Liver (tissue), 3 donors: ENCODE measurements around the gene CUL4A.

ENCODE experiments used
- EGR1 ChIP-seq, 2 donors: IDR thresholded peaks; 2 replicates each; pipeline ENCODE4 v1.6.1; 2016 to 2018; ENCODE audit warnings: antibody characterized with exemption in 2 of 2, low read depth in 2 of 2
- RXRA ChIP-seq, 2 donors: IDR thresholded peaks; 2 replicates each; pipeline ENCODE4 v1.6.1; 2017 to 2018; ENCODE audit warnings: antibody characterized with exemption in 2 of 2, mild to moderate bottlenecking in 1 of 2
- SP1 ChIP-seq: IDR thresholded peaks from 2 replicates; pipeline ENCODE4 v1.6.1; 2018; ENCODE audit warnings: antibody characterized with exemption, mild to moderate bottlenecking
- YY1 ChIP-seq: IDR thresholded peaks from 2 replicates; pipeline ENCODE4 v1.6.1; 2016; ENCODE audit warnings: antibody characterized with exemption, mild to moderate bottlenecking
- TF ChIP-seq, protein P1 (sequence below): fragments of 150-350 bp; IDR thresholded peaks from 2 replicates; pipeline ENCODE4 v1.5.1; 2017; ENCODE audit warnings: improper control_type of control experiment, low read depth, low read length; ENCODE audit not compliant: missing input control
- TF ChIP-seq, protein P2 (sequence below): IDR thresholded peaks from 2 replicates; pipeline ENCODE4 v1.6.1; 2016; ENCODE audit warnings: antibody characterized with exemption, mild to moderate bottlenecking
- donor health status: healthy.
- donor health status: healthy.

DNA sequence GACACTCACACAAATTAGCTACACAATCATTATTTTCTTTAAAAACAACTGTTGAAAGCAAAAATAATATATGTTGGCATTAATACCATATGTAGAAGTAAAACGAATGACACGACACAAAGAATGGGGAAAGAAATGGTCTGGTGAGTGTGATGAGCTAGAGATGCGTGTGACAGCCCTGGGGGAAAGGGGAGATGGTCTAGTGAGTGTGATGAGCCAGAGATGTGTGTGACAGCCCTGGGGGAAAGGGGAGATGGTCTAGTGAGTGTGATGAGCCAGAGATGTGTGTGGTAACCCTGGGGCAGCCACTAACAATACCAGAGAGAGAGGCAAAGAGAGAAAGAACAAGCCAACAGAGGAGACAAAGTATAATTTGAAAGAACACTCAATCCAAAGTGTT is 65.3 kb downstream of the CUL4A start:
- TF ChIP-seq, protein P1, sequence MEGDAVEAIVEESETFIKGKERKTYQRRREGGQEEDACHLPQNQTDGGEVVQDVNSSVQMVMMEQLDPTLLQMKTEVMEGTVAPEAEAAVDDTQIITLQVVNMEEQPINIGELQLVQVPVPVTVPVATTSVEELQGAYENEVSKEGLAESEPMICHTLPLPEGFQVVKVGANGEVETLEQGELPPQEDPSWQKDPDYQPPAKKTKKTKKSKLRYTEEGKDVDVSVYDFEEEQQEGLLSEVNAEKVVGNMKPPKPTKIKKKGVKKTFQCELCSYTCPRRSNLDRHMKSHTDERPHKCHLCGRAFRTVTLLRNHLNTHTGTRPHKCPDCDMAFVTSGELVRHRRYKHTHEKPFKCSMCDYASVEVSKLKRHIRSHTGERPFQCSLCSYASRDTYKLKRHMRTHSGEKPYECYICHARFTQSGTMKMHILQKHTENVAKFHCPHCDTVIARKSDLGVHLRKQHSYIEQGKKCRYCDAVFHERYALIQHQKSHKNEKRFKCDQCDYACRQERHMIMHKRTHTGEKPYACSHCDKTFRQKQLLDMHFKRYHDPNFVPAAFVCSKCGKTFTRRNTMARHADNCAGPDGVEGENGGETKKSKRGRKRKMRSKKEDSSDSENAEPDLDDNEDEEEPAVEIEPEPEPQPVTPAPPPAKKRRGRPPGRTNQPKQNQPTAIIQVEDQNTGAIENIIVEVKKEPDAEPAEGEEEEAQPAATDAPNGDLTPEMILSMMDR, result no peak
- TF ChIP-seq SP1 (no peak), YY1 (no peak), EGR1 (IDR thresholded peaks at IDR 0.05; ENCODE audit: low read depth in 2 of 2) (no peak), RXRA (IDR thresholded peaks at IDR 0.05) (no peak)
- TF ChIP-seq, protein P2, sequence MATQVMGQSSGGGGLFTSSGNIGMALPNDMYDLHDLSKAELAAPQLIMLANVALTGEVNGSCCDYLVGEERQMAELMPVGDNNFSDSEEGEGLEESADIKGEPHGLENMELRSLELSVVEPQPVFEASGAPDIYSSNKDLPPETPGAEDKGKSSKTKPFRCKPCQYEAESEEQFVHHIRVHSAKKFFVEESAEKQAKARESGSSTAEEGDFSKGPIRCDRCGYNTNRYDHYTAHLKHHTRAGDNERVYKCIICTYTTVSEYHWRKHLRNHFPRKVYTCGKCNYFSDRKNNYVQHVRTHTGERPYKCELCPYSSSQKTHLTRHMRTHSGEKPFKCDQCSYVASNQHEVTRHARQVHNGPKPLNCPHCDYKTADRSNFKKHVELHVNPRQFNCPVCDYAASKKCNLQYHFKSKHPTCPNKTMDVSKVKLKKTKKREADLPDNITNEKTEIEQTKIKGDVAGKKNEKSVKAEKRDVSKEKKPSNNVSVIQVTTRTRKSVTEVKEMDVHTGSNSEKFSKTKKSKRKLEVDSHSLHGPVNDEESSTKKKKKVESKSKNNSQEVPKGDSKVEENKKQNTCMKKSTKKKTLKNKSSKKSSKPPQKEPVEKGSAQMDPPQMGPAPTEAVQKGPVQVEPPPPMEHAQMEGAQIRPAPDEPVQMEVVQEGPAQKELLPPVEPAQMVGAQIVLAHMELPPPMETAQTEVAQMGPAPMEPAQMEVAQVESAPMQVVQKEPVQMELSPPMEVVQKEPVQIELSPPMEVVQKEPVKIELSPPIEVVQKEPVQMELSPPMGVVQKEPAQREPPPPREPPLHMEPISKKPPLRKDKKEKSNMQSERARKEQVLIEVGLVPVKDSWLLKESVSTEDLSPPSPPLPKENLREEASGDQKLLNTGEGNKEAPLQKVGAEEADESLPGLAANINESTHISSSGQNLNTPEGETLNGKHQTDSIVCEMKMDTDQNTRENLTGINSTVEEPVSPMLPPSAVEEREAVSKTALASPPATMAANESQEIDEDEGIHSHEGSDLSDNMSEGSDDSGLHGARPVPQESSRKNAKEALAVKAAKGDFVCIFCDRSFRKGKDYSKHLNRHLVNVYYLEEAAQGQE, result no peak
